GM19324 (cell line): Measurements from ENCODE around the gene XG.
"Not testable (repeated sequence)": the region's sequence is repeated elsewhere in the genome, so short reads cannot be mapped to it uniquely, and the experiment has no call there.

ENCODE experiments used
- ATAC-seq: cut with Tn5 transposase; IDR thresholded peaks from one replicate; pipeline ENCODE4 v1.9.1; 2021; ENCODE audit warnings: mild to moderate bottlenecking, moderate library complexity; ENCODE audit not compliant: unreplicated experiment, low FRiP score

Gene XG

DNA sequence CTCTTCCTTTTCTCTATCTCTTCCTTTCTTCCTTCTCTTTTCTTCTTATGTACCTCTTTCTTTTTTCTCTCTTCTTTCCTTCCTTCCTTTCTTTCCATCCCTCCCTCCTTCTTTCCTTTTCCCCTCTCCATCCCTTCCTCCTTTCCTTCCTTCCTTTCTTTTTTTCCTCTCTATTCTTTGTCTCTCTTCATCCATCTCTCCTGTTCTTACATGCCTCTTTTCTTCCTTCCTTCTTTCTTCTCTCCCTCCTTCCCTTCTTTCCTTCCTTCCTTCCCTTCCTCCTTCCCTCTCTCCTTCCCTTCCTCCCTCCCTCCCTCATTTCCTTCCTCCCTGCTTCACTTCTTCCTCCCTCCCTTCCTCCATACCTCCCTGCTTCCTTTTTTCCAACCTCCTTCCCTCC, 19.2 kb upstream of the XG start:
- ATAC-seq, result no peak

DNA sequence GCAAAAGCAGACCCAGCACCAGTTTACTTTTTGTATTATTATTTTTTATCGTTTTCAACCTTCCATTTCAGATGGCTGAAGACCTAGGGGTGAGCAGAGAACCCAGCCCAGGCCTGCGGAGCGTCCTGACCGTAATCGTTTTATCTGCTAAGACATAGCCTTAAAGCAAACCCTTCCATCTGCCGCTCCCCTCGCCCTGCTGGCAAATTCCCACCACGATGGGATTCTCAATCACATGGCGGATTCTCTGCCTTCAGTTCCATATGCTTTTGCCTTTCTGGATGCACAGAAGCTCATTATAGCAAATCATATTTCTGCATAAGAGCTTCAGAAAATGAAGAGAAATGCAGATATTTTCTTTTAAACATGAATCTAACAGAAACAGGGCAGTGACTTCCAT, 18.6 kb upstream of the XG start:
- ATAC-seq, result no peak

DNA sequence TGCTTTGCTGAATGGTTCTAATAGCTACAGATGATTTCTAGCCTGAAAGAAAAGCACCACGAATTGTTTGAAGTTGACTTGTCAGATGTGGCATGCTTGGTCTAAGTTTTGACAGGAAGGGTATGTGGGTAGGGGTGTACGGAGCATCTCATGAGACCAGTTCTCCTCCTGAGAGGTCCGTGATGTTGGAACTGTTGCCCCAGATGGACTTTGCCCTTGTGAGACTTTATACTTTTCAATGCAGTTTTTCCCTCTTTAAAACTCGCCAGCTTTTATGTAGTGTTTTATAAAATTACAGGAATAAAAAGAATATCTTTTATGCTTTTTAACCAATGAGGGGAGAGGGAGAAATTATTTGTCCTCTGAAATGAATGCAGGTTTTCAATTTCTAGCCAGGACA, 16.6 kb upstream of the XG start:
- ATAC-seq, result no peak

DNA sequence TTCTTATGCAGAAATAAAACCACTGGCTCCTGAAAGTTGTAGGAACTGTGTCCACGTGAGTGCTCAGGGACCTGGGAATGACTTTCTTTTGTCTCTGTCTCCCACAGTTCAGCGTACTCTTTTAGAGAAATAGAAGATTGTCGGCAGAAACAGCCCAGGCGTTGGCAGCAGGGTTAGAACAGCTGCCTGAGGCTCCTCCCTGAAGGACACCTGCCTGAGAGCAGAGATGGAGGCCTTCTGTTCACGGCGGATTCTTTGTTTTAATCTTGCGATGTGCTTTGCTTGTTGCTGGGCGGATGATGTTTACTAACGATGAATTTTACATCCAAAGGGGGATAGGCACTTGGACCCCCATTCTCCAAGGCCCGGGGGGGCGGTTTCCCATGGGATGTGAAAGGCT, 11.2 kb upstream of the XG start:
- ATAC-seq, result no peak

DNA sequence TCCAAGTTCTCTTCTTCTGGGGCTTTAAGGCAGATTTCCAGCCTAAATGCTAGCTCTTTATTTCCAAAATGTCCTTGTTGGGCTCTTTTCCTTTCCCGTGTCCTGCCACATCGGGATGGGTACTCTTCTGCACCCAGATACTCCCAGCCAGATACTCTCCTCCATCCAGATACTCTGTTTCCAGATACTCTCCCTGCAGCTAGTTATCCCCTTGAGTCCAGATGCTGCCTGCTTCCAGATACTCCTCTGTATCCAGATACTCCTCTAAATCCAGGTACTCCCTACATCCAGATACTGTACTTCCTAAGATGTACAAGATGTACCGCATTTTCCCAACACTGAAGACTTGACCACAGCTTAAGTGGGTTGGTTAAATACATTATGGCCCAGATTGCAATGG, 10.5 kb upstream of the XG start:
- ATAC-seq, result no peak

DNA sequence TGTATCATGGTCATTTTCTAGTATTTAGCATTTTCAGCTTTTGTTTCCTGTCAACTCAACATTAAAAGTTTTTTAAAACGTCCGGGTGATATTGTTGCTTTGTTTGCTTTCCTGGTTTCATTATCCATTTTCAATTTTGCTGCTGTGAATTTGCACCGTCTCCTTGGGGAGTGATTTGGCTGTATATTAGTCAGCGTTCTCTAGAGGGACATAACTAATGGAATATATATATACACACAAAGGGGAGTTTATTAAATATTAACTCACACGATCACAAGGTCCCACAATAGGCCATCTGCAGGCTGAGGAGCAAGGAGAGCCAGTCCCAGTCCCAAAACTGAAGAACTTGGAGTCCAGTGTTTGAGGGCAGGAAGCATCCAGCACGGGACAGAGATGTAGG, 5.6 kb upstream of the XG start:
- not testable (repeated sequence) for ATAC-seq

DNA sequence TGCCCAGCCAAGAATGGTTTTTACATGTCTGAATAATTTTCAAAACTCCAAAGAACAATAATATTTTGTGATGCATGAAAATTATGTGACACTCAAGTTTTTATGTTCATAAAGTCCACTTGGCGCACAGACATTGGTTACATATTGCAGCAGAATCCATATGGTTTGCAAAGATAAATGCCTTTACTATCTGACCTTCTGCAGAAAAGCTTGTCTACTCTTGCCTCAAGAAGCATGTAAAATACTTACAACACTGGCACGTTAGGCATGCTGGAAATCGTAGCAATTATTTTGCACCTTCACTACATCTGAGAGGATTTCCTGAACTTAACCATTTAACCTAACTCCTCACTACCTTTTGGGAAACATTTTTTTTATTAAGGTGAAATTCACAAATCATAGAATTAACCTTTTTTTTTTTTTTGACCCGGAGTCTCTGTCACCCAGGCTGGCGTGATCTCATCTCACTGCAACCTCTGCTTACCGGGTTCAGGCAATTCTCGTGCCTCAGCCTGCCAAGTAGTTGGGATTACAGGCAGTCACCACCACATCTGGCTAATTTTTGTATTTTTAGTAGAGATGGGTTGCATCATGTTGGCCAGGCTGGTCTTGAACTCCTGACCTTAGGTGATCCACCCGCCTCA, 3.5 kb upstream of the XG start:
- no peak for ATAC-seq

DNA sequence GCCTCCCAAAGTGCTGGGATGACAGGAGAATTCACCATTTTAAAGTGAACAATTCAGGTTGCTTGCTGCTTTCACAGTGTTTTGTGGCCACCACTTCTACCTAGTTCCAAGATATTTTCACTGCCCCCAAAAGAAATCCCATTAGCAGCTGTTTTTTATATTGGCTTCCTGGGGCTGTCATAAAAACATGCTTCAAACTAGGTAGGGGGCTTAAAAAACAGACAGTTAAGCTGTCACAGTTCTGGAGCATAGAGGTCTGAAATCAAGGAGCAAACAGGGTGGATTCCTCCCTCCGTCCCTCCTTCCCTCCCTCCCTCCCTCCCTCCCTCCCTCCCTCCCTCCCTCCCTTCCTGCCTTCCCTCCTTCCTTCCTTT, 3.0 kb upstream of the XG start:
- ATAC-seq, result no peak

DNA sequence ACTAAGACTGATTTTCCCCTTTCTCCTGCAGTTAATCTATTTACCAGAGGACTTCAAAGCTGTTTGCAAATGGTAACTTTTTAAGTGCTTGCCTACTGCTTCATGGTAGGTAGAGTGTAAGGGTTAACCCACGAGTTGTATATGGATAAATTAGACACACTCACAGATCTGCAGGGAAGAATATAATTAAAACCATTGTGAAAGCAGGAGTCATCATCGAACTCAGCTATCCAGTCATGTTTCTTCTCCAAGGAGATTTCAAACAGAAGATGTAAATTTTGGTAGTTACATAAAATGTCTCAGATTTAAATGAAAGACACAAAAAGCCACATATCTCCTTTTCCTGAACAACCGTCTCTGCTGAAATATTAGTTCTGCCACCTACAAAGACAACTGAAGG, 549 bp upstream of the XG start:
- no peak for ATAC-seq

DNA sequence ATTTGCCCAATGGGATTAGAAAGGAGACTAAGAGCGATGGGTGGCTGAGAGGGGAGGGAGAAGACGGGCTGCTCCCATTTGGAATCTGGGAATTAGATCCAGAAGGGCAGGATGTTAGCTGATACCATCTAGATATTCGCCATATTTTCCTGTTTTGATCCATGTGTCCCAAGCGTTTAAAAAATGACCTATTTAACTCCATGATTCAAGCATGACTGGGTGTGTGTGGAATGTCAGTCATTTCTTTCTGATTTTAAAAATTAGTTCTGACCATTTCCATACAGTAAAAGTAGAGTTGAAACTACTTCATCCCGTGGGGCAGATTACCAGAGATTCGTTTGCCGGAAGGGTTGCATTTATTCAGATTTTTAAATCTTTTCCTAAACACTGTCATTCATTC, 601 bp downstream of the XG start:
- ATAC-seq, result not testable (repeated sequence)

DNA sequence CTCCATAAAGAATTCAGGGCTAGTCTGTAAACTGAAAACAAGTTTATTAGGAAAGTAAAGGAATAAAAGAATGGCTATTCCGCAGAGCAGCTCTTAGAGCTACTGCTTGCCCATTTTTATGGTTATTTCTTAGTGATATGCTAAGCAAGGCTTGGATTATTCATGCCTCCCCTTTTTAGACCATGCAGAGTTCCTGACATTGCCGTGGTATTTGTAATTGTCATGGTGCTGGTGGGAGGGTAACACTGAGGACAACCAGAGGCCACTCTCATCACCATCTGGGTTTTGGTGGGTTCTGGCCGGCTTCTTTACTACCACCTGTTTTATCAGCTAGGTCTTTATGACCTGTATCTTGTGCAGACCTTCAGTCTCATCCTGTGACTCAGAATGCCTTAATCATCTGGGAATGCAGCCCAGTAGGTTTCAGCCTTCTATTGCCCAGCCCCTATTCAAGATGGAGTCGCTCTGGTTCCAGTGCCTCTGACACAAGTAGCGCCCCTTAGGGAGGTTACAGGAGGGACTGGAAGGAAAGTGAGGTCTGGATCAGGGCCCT, 3.4 kb downstream of the XG start:
- ATAC-seq, result not testable (repeated sequence)

DNA sequence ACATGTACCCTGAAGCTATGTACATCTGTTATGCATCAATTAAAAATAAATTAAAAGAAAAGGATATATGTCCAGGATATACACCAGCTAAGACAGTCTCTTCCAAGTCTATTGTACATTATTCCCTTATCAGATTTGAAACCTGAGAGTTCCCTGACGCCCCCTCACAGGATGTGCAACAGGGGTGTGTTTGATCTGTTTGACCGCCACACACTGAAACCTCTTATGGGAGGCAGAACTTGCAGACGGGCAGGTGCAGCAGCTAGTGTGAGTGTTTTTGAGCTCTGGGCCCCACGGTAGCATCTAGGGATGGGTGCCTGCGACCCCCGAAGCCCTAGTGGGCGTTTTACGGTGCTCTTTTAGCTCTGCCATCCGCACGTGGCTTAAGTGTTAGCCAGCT, 4.7 kb downstream of the XG start:
- ATAC-seq, result no peak

DNA sequence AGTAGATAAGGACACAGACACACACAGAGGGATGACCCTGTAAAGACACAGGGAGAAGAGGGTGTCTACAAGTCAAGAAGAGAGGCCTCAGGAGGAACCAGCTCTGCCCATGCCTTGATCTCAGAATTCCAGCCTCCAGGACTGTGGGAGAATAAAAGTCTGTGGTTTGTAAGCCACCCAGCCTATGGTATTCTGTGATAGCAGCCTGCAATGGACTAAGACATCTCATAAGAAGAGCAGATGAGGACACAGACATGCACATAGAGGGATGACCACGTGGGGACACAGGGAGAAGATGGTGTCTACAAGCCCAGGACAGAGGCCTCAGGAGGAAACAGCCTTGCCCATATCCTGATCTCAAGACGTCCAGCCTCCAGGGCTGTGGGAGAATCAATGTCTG, 9.4 kb downstream of the XG start:
- ATAC-seq, result no peak

DNA sequence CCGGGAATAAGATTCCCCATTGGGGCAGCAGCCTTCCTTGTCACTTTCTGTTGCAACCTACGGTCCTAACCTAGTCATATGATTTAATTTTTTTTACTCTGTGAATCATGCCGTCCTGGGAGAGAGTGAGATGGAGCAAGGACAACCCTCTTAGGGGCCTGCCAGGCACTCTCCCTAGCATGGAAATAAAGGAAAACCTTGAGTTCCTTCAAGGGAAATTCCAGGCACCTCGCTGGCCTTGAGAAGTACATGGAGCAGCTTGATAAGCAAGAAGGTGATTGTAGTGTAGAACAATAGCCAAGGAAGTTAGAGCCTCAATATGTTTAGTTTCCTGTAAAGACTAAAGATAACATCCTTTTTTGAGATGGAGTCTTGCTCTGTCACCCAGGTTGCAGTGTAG, 10.8 kb downstream of the XG start:
- ATAC-seq, result not testable (repeated sequence)

DNA sequence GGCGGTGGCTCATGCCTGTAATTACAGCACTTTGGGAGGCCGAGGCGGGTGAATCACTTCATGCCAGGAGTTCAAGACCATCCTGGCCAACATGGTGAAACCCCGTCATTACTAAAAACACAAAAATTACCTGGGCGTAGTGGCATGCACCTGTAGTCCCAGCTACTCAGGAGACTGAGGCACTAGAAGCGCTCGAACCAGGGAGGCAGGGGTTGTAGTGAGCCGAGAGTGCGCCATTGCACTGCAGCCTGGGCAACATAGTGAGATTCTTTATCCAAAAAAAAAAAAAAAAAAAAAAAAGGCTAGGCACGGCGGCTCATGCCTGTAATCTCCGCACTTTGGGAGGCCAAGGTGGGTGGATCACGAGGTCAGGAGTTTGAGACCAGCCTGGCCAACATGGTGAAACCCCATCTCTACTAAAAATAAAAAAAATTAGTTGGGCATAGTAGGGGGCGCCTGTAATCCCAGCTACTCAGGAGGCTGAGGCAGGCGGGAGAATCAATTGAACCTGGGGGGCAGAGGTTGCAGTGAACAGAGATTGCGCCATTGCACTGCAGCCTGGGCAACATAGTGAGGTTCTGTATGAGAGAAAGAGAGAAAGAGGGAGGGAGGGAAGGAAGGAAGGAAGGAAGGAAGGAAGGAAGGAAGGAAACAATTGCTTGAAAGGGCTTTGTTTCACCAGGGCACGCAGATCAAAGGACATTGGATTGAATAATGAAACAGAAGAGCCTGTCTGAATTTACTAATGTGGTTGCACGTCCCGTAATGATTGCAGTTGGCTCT, 13.1 kb downstream of the XG start:
- not testable (repeated sequence) for ATAC-seq

DNA sequence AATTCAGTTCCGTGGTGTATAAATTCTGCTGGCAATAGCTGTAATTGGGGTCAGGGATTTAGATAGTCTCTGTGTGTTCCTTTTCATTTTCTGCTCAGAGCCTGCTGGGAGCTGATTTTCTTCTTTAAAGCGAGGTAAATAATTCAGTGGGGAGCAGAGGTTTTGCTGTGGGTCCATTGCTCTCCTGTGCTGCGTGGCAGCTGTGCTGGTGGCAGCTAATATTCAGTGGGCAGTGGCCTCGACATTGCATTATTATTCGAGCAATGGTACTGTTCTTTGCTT, 13.7 kb downstream of the XG start:
- no peak for ATAC-seq

DNA sequence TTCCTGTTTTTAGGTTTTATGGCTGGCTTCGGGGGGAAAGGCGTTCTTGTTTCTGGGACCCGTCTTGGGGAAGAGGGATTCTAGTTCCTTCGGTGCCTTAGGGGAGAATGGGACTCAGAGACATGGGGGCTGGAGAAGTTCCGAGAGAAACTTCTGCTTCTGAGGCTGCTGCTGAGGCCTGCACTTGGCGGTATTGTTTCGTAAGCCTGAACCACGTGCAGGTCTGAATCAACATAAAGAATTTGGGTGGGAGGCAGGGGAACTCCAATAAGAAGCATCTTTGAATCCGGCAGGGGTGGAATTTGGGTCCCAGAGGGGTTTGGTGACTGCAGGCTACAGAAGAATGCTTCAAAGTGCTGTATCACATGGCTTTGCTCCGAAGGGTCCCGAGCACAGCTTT, 15.1 kb downstream of the XG start:
- ATAC-seq, result no peak

DNA sequence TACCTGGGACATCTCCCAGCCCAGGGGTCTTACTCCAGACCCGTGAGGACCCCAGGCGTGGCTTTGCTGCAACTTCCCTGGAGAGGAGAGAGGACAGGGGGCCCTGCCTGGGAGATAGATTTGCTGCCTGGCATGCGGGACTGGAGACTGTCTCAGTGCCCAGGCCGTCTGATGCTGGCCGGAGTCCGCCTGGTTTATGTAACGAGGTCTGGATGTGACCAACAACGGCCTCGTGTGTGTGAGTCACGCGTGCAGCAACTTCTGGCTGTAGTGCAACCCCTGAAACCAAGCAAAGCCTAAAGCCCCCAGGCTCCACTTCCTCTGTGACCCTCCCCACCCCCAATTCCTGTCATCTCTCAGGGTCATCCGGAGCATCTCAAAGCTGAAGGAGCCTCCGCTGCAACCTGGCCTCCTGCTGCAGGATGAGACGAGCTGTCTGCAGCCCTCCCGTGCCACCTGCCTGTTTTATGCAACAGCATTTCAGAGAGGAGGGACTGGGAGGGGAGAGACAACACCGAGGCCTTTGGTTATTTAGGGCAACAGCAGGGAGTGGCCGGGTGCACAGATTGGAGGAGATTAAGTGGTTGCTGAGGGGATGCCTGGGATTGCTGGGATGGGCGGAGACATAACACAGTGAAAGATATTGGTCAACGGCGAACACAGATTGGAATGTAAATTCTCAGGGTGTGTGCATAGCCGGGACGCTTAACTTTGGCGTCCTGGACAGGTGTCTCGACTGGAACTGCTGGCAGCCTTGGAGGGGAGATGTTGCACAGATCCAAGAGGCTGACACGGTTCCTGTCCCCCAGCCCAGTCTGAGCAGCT, 16.0 kb downstream of the XG start:
- ATAC-seq, result no peak

DNA sequence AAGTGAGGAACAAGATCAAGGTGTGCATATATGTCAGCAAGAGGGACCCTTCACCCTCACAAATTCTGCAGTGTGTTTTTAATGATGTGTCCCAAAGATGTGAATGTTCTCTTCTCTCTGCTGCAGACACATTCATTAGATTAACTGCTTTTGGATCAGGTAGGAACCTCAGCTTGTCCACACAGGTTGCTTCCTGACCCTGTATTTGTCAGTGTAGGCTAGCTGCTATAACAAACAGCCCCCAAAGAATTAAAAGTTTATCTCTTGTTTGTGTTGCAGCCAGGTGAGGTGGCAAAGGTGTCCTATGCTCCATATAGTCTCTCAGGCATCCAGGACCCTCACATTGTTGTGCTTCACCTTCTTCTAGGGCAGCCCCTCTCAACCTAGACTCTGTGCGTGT, 17.8 kb downstream of the XG start:
- ATAC-seq, result no peak

DNA sequence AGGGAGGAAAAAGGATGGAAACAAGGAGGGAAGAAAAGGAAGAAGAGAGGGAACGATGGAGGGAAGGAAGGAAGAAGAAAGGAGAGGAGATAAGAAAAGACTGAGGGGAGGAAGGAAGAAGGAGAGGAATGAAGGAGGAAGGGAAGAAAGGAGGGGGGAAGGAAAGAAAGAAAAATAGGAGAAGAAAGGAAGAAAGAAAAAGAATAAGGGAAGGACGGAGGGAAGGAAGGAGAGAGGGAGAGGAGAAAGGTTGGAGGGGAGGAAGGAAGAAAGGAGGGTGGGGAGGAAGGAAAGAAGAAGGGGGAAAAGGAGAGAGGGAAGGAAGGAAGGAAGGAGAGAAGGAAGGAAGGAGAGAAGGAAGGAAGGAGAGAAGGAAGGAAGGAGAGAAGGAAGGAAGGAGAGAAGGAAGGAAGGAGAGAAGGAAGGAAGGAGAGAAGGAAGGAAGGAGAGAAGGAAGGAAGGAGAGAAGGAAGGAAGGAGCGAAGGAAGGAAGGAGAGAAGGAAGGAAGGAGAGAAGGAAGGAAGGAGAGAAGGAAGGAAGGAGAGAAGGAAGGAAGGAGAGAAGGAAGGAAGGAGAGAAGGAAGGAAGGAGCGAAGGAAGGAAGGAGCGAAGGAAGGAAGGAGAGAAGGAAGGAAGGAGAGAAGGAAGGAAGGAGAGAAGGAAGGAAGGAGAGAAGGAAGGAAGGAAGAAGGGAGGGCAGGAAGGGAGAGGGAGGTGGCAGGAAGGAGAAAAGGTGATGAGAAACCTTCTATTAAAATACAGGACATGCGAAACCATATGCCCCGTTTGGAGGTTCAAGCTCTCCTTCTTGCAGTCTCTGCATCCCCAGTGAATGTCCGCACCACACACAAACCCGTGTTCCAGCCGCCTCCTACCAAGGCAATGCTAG, 21.6 kb downstream of the XG start:
- ATAC-seq, result not testable (repeated sequence)

DNA sequence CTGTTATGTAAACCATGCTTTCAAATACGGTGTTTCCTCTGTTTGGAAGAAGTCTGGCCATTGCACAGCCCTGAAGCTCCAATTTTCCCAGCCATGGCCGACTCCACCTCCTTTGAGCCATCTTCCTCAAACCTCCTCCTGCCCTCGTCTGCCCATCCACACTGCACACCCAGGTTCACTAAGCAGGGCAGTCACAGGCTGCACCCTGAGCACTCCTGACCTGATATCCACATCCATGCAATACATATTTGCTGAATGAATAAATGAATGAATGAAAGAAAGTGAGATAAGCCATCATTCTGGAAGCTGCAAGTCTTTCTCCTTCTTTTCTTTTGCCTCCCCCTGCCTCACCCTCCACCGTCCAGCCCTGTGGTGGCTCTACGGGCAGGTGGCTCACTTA, 22.2 kb downstream of the XG start:
- no peak for ATAC-seq
